Myocyte (in vitro differentiated cells): Measurements from ENCODE around the gene SNAP29. TPM values are rescaled to one million over a fixed set of nuclear protein-coding genes. Genes with fewer than 3 reads are reported as not detected.
"Not testable (repeated sequence)": the region's sequence is repeated elsewhere in the genome, so short reads cannot be mapped to it uniquely, and the experiment has no call there.

Experiments
- DNase-seq: peaks from one replicate; pipeline ENCODE4 v3.0.0-alpha.2; 2012; ENCODE audit warnings: low read depth
- total RNA-seq: library from RNA; depleted of rRNA; stranded (reverse); fragments of >200 nt; gene quantifications from 2 replicates; pipeline ENCODE4 v1.2.3, GENCODE V29; 2014

SNAP29 gene
- total RNA-seq, 1 donor from 2014 or later: 15.1 TPM

DNA sequence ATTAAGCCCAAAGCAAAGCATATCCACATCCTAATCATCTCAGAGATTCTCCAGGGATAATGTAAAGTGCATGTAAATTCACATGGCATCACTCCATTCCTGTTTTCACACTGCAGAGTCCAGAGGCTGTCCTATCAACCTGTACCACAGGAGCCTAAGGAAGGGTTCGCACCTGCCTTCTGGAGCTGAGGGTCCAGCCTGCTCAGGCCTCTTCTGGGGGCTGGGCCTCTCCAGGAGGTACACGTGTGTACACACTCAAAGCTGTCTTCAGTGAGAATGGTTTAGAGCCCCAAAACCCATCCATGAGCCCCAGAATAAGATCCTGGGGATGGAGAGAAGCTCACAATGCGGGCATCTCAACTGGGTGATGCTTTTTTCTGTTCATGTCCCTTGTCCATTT, 24.1 kb upstream of the SNAP29 start:
- no peak for DNase-seq

GRCh38 chr22:20836987-20837823, 21.6 kb upstream of the SNAP29 start:
- no peak for DNase-seq

GRCh38 chr22:20839354-20839753, 19.5 kb upstream of the SNAP29 start:
- DNase-seq: not testable (repeated sequence)

GRCh38 chr22:20839837-20840645, 18.8 kb upstream of the SNAP29 start:
- no peak for DNase-seq

DNA sequence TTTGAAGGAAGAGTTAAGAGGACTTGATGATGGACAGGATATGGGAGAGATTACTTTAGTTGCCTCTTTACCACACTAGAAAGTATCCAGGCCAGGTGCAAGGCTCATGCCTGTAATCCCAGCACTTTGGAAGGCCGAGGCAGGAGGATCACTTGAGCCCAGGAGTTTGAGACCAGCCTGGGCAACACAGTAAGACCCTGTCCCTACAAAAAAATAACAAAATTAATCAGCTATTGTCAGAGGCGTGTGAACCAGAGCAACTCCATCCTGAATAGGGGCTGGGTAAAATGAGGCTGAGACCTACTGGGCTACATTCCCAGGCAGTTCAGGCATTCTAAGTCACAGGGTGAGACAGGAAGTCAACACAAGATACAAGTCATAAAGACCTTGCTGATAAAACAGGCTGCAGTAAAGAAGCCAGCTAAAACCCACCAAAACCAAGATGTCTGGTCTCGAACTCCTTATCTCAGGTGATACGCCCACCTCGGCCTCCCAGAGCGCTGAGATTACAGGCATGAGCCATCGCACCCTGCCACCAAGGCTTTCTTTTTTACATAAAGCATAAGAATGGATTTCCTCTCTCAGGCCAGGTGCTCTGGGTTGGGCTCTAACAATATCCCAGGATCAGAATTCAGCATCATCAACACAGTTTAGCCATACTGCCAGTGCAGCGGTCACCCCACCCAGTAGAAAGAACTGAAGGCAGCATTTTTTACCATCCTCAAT, 18.0 kb upstream of the SNAP29 start:
- no peak for DNase-seq

DNA sequence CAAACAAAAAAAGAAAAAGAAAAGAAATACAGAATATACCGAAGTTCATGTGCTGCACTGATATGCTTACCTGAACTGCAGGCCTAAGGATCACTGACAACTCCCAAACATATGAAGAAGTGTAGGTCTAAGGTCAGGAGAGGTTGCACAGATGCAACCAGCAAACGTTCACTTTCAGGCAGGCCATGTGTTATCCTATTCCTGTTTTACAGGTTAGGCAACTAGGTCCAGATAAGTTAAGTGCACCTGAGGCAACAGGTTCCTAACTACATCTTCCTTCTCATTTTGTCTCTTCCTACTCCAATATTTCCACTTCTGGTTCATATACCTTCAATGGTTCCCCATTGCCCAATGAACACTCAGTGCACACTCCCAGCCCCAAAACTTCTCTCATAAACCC, 15.3 kb upstream of the SNAP29 start:
- DNase-seq: no peak

DNA sequence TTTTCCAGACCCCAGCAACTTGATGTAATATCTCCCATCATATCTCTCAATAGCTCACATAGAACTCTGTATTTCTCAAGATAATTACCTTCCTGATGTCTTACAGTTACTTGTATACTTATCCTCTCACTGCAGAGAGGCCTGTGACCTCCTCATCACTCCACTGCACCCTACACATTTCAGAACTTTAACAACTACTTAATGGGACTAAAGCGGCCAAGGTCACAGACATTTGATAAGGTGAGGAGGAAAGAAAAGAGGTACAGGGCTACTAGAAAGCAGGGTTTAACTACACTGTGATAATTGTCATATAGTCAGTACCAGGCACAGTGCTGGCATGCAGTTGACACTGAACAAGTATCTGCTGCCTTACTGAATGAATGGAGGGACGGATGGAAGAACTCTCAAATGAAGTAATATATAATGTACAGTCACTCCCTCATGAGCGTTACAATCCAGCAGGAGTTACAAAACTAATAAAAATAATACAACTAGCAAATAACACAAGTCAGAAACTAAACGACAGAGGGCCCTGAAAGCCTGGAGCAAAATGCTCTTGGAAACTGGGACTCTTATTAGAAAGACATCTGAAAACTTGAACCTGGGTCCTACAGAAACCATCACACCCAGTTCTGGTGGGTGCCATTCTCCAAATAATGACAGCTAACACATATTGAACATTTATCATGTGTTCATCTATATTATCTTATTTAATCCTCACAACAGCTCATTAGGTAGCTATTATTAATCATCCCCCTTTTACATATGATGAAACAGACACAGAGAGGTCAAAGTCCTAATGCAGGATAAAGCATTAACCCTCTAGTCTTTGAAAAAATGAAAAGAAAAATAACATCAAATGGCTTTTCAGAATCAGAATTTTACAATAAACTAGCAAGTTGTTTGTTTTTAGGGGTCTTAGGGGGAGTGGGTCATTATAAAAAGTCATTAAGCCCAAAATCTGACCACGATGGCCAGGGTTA, 14.5 kb upstream of the SNAP29 start:
- DNase-seq: no peak

DNA sequence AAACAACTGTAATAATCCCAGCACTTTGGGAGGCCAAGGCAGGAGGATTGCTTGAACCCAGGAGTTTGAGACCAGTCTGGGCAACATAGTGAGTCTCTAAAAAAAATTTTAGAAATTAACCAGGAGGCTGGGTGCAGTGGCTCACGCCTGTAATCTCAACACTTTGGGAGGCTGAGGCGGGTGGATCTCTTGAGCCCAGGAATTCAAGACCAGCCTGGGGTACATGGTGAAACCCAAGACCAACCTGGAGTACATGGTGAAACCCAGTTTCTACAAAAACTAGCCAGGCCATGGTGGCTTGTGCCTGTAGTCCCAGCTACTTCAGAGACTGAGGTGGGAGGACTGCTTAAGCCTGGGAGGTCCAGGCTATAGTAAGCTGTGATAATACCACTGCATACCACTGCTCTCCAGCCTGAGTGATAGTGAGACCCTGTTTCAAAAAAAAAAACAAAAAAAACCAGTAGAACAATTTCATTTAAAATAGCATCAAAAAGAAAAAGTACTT, 11.4 kb upstream of the SNAP29 start:
- no peak for DNase-seq

DNA sequence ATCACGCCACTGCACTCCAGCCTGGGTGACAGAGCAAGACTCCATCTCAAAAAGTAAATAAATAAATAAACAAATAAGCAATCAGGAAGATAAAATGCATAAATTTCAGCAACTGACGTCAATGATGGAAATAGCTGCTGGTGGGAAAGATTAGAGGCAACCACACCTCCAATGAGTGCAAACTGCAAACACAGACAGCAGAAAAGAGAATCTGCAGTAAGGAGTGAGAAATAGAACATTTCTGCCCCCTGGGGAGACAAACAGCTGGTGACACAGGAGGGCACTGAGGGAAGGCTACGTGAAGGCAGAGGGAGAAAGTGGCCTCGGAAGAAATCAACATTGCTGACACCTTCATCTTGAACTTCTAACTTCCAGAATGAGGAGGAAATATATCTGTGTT, 6.7 kb upstream of the SNAP29 start:
- DNase-seq: no peak

GRCh38 chr22:20852503-20852902, 6.3 kb upstream of the SNAP29 start:
- no peak for DNase-seq

- DNase-seq: no peak
These were observed 5.6 kb upstream of the SNAP29 start for GRCh38 chr22:20853236-20853660.

DNA sequence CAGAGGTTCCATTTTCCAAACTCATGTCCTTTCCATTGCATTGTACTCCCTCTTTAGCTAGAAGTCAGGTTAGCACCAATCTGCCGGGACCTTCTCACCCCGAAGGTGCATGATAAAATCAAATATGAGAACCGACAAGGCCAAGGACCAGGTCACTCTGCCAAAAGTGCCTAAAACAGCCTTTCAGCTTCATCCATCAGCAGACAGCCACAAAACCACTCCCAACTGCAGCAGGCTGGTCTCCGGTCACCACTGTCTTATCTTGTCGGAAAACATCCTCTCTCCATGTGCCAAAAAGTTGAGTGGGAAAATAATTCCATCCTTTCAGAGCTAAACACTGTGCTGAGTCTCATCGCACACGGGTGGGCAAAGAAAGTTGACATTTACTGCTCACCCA, 1.6 kb upstream of the SNAP29 start:
- DNase-seq: no peak

DNA sequence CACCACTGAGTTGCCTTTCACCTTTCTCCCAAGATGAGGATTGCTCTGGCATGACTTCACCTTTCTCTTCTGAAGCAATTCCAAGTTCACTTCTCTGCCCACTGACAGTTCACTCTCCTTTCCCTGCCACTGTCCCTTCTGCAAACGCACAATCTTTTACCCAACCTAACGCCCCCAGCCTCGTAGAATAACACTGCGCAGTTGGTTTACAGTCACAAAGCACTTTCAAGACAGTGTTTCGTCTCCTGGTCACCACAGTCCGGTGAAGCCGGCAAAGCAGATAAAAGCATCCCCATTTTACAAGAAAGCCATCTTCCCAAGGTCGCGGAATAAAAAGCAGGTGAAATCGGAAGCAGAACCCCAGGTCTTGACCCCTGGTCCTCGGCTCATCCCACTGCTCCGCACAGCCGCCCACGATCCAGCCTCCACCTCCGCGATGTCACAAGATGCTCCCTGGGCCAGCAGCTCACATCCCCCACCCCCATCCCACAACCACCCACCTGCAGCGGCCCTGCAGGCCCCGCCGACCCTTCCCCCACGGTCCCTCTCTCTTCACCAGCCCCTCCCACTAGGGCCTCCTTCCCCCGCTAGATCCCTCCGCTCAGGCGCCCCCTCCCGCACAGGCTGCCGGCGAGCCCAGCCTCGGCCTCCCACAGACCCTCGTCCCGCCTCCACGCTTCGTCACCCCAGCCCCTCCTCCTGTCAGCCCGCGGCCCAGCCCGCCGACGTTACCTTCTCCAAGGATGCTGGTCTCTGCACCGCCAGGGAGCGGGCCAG, 781 bp upstream of the SNAP29 start:
- peak; percentile 78 for DNase-seq

- DNase-seq: no peak
These were observed 808 bp downstream of the SNAP29 start for GRCh38 chr22:20859615-20860014.

DNA sequence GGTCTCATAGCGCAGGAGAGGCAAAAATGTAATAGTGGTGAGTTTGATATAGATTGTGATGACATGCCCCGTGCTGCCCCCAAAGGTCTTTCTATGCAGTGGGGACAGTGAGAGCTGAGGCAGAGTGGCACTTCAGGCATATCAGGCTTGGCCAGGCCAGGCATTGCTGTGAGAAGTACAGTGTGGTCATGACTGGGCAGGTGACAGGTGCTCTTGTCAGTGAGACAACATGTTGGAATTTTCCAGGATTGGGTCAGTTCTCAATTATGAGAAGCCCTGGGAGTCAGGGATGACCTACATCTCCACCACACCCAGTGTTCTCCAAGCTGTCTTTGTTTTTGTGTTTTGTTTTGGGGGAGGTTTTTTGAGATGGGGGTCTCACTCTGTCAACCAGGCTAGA, 3.7 kb downstream of the SNAP29 start:
- DNase-seq: no peak

DNA sequence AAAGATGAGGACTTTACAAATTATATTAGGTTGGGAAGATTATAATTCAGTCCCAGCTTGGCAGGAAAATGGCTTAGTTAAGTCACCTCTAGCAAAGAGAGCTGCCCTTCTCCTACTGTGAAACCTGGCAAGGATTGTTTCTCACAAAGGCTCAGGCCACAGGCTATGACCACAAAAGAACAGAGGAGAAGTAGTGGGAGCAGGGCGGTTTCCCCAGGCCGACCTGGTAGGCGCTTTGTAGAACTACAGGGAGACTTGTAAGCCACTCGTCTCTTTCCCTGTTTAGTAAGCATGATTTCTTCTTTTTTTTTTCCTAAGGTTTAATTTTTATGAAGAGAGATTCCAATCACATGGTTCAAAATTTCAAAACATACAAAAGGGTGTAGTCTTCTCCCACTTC, 4.6 kb downstream of the SNAP29 start:
- DNase-seq: no peak

- peak; percentile 58 for DNase-seq
These were observed 5.5 kb downstream of the SNAP29 start for GRCh38 chr22:20864186-20864908.

- no peak for DNase-seq
These were observed 6.5 kb downstream of the SNAP29 start for GRCh38 chr22:20865331-20865730.

GRCh38 chr22:20865875-20866445, 7.2 kb downstream of the SNAP29 start:
- no peak for DNase-seq
